GM12878 (cell line): ENCODE results near the gene AFAP1L2. TPM values are rescaled to one million over a fixed set of nuclear protein-coding genes. Genes with fewer than 3 reads are reported as not detected.

ENCODE experiments used
- ATAC-seq: fragments of 200-7000 bp; cut with Tn5 transposase; 3 replicates; pipeline ENCODE4 v1.9.1; 2020; ENCODE audit warnings: mild to moderate bottlenecking, moderate library complexity
- BruUV-seq: library from RNA; stranded (reverse); fragments of 400-500 nt; replicated peaks from 2 replicates; lab custom pipeline; 2021; lab: Mats Ljungman, UMichigan
- CTCF ChIA-PET: fragments of 300-600 bp; sonication (Branson Sonifier 250); formaldehyde crosslinking; extraction: SDS; loops from one replicate; lab custom pipeline; 2021; ENCODE audit warnings: inconsistent platforms; lab: Yijun Ruan, JAX
- POLR2A ChIA-PET: fragments of 350-600 bp; formaldehyde crosslinking; extraction: SDS; loops from one replicate; lab custom pipeline; 2021; ENCODE audit warnings: inconsistent platforms; lab: Charles Lee
- RAD21 ChIA-PET: fragments of 300-600 bp; sonication (Branson Sonifier 250); formaldehyde crosslinking; loops from one replicate; lab custom pipeline; 2023; ENCODE audit warnings: antibody characterized with exemption; ENCODE audit not compliant: unreplicated experiment; lab: Charles Lee
- SMC1A ChIA-PET: fragments of 300-600 bp; sonication (Branson Sonifier 250); formaldehyde crosslinking; loops from one replicate; lab custom pipeline; 2023; ENCODE audit not compliant: unreplicated experiment, uncharacterized antibody; lab: Charles Lee
- DNase-seq: peaks from one replicate; pipeline ENCODE4 v3.0.0-alpha.2; 2011; ENCODE audit warnings: low read depth, low spot score
- FAIRE-seq: peaks from 3 replicates; lab custom pipeline; 2011; peaks lifted over from hg19 to GRCh38; lab: Jason Lieb, UNC
- H2AFZ ChIP-seq: 2 replicates; pipeline ENCODE4 v1.6.0; 2011; ENCODE audit warnings: low read depth, low read length, control low read depth; ENCODE audit not compliant: control insufficient read depth
- H3K27ac ChIP-seq: 2 replicates; pipeline ENCODE4 v1.5.1; 2011; ENCODE audit warnings: control low read depth; ENCODE audit not compliant: control insufficient read depth, insufficient read depth
- H3K27me3 ChIP-seq, 2 experiments: replicated peaks in 1 of 2; 2 replicates each; pipeline versions ENCODE4 v1.6.0 to v1.6.1; 2011; ENCODE audit warnings: low read length in 1 of 2; ENCODE audit not compliant: control insufficient read depth in 2 of 2, insufficient read depth in 2 of 2
- H3K36me3 ChIP-seq, 2 experiments: 2 replicates each; pipeline ENCODE4 v1.5.1; 2011; ENCODE audit warnings: low read length in 1 of 2; ENCODE audit not compliant: control insufficient read depth in 2 of 2, insufficient read depth in 2 of 2
- H3K4me1 ChIP-seq: 2 replicates; pipeline ENCODE4 v1.6.1; 2011; ENCODE audit warnings: mild to moderate bottlenecking, low read length, moderate library complexity, mixed read lengths; ENCODE audit not compliant: control insufficient read depth, insufficient read depth
- H3K4me2 ChIP-seq: 2 replicates; pipeline ENCODE4 v1.6.0; 2011; ENCODE audit warnings: control low read depth; ENCODE audit not compliant: control insufficient read depth, insufficient read depth
- H3K4me3 ChIP-seq: fragments of 200-600 bp; sonication (generic); 2 replicates; pipeline ENCODE4 v1.5.1; 2016
- H3K79me2 ChIP-seq: 2 replicates; pipeline ENCODE4 v1.6.0; 2011; ENCODE audit warnings: low read length; ENCODE audit not compliant: control insufficient read depth, insufficient read depth
- H3K9ac ChIP-seq: 2 replicates; pipeline ENCODE4 v1.8.0; 2011; ENCODE audit warnings: low read length, control low read depth, mixed read lengths; ENCODE audit not compliant: control insufficient read depth, insufficient read depth
- H3K9me3 ChIP-seq: replicated peaks from 3 replicates; pipeline ENCODE4 v1.5.1; 2011; ENCODE audit warnings: mild to moderate bottlenecking, low read length; ENCODE audit not compliant: control insufficient read depth, insufficient read depth
- H4K20me1 ChIP-seq: 2 replicates; pipeline ENCODE4 v1.6.0; 2011; ENCODE audit not compliant: control insufficient read depth, insufficient read depth
- ATF7 ChIP-seq: fragments of 450-650 bp; IDR thresholded peaks from 2 replicates; pipeline ENCODE4 v1.6.1; 2016; ENCODE audit warnings: low read depth, mild to moderate bottlenecking
- BACH1 ChIP-seq: fragments of 450-650 bp; IDR thresholded peaks from 2 replicates; pipeline ENCODE4 v1.6.1; 2017; ENCODE audit warnings: mild to moderate bottlenecking, borderline replicate concordance
- EP300 ChIP-seq, 2 experiments: fragments of 150-350 bp in 1 of 2; IDR thresholded peaks; 2 replicates each; pipeline ENCODE4 v1.6.1; 2011 to 2012; ENCODE audit warnings: low read depth in 2 of 2, low read length in 2 of 2, borderline replicate concordance in 1 of 2, improper control_type of control experiment in 1 of 2, inconsistent platforms in 1 of 2; ENCODE audit not compliant: control insufficient read depth in 1 of 2
- FOXM1 ChIP-seq: IDR thresholded peaks from 2 replicates; pipeline ENCODE4 v1.6.1; 2012; ENCODE audit warnings: low read depth, mild to moderate bottlenecking, inconsistent platforms, low read length, moderate library complexity
- HDGF ChIP-seq: fragments of 450-650 bp; IDR thresholded peaks from 2 replicates; pipeline ENCODE4 v1.6.1; 2016; ENCODE audit warnings: antibody characterized with exemption
- KLF5 ChIP-seq: fragments of 450-650 bp; IDR thresholded peaks from 2 replicates; pipeline ENCODE4 v1.6.1; 2014; ENCODE audit warnings: mild to moderate bottlenecking; ENCODE audit not compliant: partially characterized antibody
- LARP7 ChIP-seq: fragments of 450-650 bp; IDR thresholded peaks from 2 replicates; pipeline ENCODE4 v1.6.1; 2017; ENCODE audit warnings: mild to moderate bottlenecking
- NFXL1 ChIP-seq: fragments of 450-650 bp; IDR thresholded peaks from 2 replicates; pipeline ENCODE4 v1.6.1; 2017; ENCODE audit warnings: antibody characterized with exemption, mild to moderate bottlenecking, borderline replicate concordance
- NR2C1 ChIP-seq: fragments of 450-650 bp; IDR thresholded peaks from 2 replicates; pipeline ENCODE4 v1.6.1; 2017; ENCODE audit warnings: antibody characterized with exemption, mild to moderate bottlenecking, moderate library complexity
- NR2C2 ChIP-seq: IDR thresholded peaks from 2 replicates; pipeline ENCODE4 v1.6.1; 2011; ENCODE audit warnings: borderline replicate concordance, low read depth; ENCODE audit not compliant: control insufficient read depth, insufficient read length
- NR2F1 ChIP-seq: fragments of 450-650 bp; conservative IDR thresholded peaks from 2 replicates; pipeline ENCODE4 v1.6.1; 2017; ENCODE audit warnings: mild to moderate bottlenecking
- RFX5 ChIP-seq: IDR thresholded peaks from 2 replicates; pipeline ENCODE4 v1.6.1; 2011; ENCODE audit warnings: low read depth, low read length, improper control_type of control experiment
- STAT1 ChIP-seq: fragments of 450-650 bp; conservative IDR thresholded peaks from 2 replicates; pipeline ENCODE4 v1.6.1; 2014; ENCODE audit warnings: antibody characterized with exemption, mild to moderate bottlenecking
- YY1 ChIP-seq: IDR thresholded peaks from 2 replicates; pipeline ENCODE4 v1.6.1; 2011; ENCODE audit warnings: low read depth, mild to moderate bottlenecking, low read length
- ZNF217 ChIP-seq: fragments of 450-650 bp; IDR thresholded peaks from 2 replicates; pipeline ENCODE4 v1.6.1; 2017; ENCODE audit warnings: antibody characterized with exemption, mild to moderate bottlenecking
- ZSCAN29 ChIP-seq: fragments of 450-650 bp; IDR thresholded peaks from 2 replicates; pipeline ENCODE4 v1.6.1; 2017; ENCODE audit warnings: mild to moderate bottlenecking, moderate library complexity
- WGBS: methylation state at CpG from one replicate; pipeline ENCODE4 v1.1.6; 2016; ENCODE audit warnings: low lambda C conversion rate; ENCODE audit not compliant: insufficient replicate concordance, insufficient coverage; ENCODE audit errors: missing lambda C conversion rate; 5-methylcytosine and 5-hydroxymethylcytosine counted together
- in situ Hi-C: fragments of 300-500 bp; cut with MboI; formaldehyde crosslinking; loops from 9 replicates; pipeline ENCODE4 v1.14.3; 2018; ENCODE audit warnings: mixed read lengths
- intact Hi-C: fragments of 100-400 bp; cut with micrococcal nuclease; formaldehyde crosslinking; loops from one replicate; pipeline ENCODE4 v1.14.2; 2022; ENCODE audit not compliant: unreplicated experiment
- polyA plus RNA-seq, 11 experiments: library from polyadenylated mRNA; depleted of rRNA in 4 of 11; unstranded in 6 of 11; stranded (reverse) in 5 of 11; fragments of >200 nt; fragmentation: Nextera tagmentation in 4 of 11; fragmentation: Illumina TruSeq in 1 of 11; extraction: Ambion mirVana in 4 of 11; extraction: Trizol in 1 of 11; gene quantifications; 1 replicate in 1 of 11; 2 replicates in 10 of 11; pipeline versions ENCODE4 v1.2.1 to v1.2.3, GENCODE V29; 2011 to 2016; ENCODE audit warnings: inconsistent platforms in 2 of 11, missing spikeins in 2 of 11, low read depth in 1 of 11
- total RNA-seq, 4 experiments: library from RNA; depleted of rRNA in 3 of 4; stranded (reverse); fragments of >200 nt in 3 of 4; fragmentation: Illumina TruSeq in 1 of 4; extraction: Trizol in 1 of 4; gene quantifications; 2 replicates each; pipeline versions ENCODE4 v1.2.1 to v1.2.3, GENCODE V29; 2013 to 2021
- TF ChIP-seq, protein P1 (sequence below): fragments of 450-650 bp; IDR thresholded peaks from 2 replicates; pipeline ENCODE4 v1.6.1; 2016; ENCODE audit warnings: mild to moderate bottlenecking, moderate library complexity, borderline replicate concordance
- TF ChIP-seq, protein P2 (sequence below): fragments of 450-650 bp; IDR thresholded peaks from 2 replicates; pipeline ENCODE4 v1.6.1; 2016; ENCODE audit warnings: mild to moderate bottlenecking
- TF ChIP-seq, protein P3 (sequence below): fragments of 450-650 bp; IDR thresholded peaks from 2 replicates; pipeline ENCODE4 v1.6.1; 2017; ENCODE audit warnings: mild to moderate bottlenecking

AFAP1L2 gene
- total and polyA plus RNA-seq, 10 of the 15 experiments (the other 5 are each of a cell fraction or from before 2014, with no cell fraction given), result 0.03 to 4.0 (median 0.34) TPM

GRCh38 chr10:114300036-114300645 lies 104.2 kb downstream of the AFAP1L2 start:
- no peaks in the 10 kb centered on the region for H3K79me2 ChIP-seq
- H3K27me3 ChIP-seq, result no peaks in the 10 kb centered on the region
- no peak overlapping the region for H3K4me2 ChIP-seq
- no peaks in the 10 kb centered on the region for H4K20me1 ChIP-seq
- no peak overlapping the region for H3K27ac ChIP-seq
- H3K9me3 ChIP-seq, result peaks cover 7% of the 10 kb centered on the region; the same call in 1 of the 3 replicates
- 45% methylated on average over 16 of the region's 16 CpGs for WGBS
- no TSS peak for BruUV-seq
- intact Hi-C loops, result loop anchor here (5.0 kb wide), 3 partner anchors 247 to 503 kb away; no protein-coding TSS in a partner anchor
- RAD21 ChIA-PET, result no interaction called here
- H3K4me3 ChIP-seq, result no peak overlapping the region
- H3K9ac ChIP-seq, result no peak overlapping the region
- POLR2A ChIA-PET, result no interaction called here
- FAIRE-seq (no peak), DNase-seq (no peak), ATAC-seq (no peak)
- no peak overlapping the region for H2AFZ ChIP-seq
- H3K36me3 ChIP-seq, result no peaks in the 10 kb centered on the region
- in situ Hi-C loops, result loop anchor here (5.0 to 25.0 kb wide), 4 partner anchors 88 to 825 kb away; no protein-coding TSS in a partner anchor
- peaks cover 8% of the 10 kb centered on the region for H3K4me1 ChIP-seq
- SMC1A ChIA-PET, result no interaction called here
- CTCF ChIA-PET, result interaction anchor here (0.7 kb wide), 1 partner anchor 502 kb away, joined by 3 read pairs; no protein-coding TSS in a partner anchor
- TF ChIP-seq RFX5 (no peak), ATF7 (no peak), BACH1 (no peak), NR2C2 (no peak), ZNF217 (no peak), YY1 (no peak), LARP7 (no peak), STAT1 (no peak), NR2F1 (no peak), KLF5 (no peak), ZSCAN29 (no peak), NFXL1 (no peak), FOXM1 (no peak), EP300 (IDR thresholded peaks at IDR 0.05; ENCODE audit: borderline replicate concordance in 1 of 2, control insufficient read depth in 1 of 2, low read depth in 2 of 2, low read length in 2 of 2) (no peak), NR2C1 (no peak), HDGF (no peak)
- TF ChIP-seq, protein P1, sequence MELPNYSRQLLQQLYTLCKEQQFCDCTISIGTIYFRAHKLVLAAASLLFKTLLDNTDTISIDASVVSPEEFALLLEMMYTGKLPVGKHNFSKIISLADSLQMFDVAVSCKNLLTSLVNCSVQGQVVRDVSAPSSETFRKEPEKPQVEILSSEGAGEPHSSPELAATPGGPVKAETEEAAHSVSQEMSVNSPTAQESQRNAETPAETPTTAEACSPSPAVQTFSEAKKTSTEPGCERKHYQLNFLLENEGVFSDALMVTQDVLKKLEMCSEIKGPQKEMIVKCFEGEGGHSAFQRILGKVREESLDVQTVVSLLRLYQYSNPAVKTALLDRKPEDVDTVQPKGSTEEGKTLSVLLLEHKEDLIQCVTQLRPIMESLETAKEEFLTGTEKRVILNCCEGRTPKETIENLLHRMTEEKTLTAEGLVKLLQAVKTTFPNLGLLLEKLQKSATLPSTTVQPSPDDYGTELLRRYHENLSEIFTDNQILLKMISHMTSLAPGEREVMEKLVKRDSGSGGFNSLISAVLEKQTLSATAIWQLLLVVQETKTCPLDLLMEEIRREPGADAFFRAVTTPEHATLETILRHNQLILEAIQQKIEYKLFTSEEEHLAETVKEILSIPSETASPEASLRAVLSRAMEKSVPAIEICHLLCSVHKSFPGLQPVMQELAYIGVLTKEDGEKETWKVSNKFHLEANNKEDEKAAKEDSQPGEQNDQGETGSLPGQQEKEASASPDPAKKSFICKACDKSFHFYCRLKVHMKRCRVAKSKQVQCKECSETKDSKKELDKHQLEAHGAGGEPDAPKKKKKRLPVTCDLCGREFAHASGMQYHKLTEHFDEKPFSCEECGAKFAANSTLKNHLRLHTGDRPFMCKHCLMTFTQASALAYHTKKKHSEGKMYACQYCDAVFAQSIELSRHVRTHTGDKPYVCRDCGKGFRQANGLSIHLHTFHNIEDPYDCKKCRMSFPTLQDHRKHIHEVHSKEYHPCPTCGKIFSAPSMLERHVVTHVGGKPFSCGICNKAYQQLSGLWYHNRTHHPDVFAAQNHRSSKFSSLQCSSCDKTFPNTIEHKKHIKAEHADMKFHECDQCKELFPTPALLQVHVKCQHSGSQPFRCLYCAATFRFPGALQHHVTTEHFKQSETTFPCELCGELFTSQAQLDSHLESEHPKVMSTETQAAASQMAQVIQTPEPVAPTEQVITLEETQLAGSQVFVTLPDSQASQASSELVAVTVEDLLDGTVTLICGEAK, result no peak
- TF ChIP-seq, protein P2, sequence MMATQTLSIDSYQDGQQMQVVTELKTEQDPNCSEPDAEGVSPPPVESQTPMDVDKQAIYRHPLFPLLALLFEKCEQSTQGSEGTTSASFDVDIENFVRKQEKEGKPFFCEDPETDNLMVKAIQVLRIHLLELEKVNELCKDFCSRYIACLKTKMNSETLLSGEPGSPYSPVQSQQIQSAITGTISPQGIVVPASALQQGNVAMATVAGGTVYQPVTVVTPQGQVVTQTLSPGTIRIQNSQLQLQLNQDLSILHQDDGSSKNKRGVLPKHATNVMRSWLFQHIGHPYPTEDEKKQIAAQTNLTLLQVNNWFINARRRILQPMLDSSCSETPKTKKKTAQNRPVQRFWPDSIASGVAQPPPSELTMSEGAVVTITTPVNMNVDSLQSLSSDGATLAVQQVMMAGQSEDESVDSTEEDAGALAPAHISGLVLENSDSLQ, result no peak
- TF ChIP-seq, protein P3, sequence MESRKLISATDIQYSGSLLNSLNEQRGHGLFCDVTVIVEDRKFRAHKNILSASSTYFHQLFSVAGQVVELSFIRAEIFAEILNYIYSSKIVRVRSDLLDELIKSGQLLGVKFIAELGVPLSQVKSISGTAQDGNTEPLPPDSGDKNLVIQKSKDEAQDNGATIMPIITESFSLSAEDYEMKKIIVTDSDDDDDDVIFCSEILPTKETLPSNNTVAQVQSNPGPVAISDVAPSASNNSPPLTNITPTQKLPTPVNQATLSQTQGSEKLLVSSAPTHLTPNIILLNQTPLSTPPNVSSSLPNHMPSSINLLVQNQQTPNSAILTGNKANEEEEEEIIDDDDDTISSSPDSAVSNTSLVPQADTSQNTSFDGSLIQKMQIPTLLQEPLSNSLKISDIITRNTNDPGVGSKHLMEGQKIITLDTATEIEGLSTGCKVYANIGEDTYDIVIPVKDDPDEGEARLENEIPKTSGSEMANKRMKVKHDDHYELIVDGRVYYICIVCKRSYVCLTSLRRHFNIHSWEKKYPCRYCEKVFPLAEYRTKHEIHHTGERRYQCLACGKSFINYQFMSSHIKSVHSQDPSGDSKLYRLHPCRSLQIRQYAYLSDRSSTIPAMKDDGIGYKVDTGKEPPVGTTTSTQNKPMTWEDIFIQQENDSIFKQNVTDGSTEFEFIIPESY, result no peak
